Loucy (cell line): Measurements from ENCODE around the gene ARHGAP35.

ENCODE experiments used
- EZH2phosphoT487 ChIP-seq: fragments of 200-600 bp; IDR thresholded peaks from 2 replicates; pipeline ENCODE4 v1.6.1; 2018; ENCODE audit warnings: antibody characterized with exemption, mild to moderate bottlenecking, moderate library complexity, borderline replicate concordance
- TF ChIP-seq, protein P1 (sequence below): fragments of 200-600 bp; sonication (generic); conservative IDR thresholded peaks from 2 replicates; pipeline ENCODE4 v1.5.1; 2014; ENCODE audit warnings: mild to moderate bottlenecking, antibody characterized with exemption, low read length

DNA sequence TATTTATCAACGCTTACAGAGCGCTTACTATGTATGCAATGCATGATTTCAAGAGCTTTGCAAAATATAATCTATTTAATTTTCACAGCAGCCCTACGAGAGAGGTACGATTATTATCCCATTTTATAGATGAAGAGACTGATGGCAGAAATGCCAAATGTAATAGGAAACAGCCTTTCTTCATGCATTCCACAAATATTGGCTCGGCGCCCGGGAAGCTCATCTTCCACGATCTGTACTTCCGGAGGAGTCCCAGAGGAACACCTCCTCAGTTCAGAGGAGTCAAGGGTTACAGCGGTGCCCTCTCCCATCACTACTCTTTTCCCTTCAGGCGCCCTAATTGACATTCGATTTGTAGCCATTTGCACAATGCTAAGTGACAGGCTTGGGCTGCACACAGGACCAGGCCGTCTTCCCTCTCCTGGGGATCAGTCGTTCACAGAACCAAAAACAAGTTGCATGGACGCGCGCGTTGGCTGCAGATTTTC, 1.1 kb upstream of the ARHGAP35 start:
- TF ChIP-seq, protein P1, sequence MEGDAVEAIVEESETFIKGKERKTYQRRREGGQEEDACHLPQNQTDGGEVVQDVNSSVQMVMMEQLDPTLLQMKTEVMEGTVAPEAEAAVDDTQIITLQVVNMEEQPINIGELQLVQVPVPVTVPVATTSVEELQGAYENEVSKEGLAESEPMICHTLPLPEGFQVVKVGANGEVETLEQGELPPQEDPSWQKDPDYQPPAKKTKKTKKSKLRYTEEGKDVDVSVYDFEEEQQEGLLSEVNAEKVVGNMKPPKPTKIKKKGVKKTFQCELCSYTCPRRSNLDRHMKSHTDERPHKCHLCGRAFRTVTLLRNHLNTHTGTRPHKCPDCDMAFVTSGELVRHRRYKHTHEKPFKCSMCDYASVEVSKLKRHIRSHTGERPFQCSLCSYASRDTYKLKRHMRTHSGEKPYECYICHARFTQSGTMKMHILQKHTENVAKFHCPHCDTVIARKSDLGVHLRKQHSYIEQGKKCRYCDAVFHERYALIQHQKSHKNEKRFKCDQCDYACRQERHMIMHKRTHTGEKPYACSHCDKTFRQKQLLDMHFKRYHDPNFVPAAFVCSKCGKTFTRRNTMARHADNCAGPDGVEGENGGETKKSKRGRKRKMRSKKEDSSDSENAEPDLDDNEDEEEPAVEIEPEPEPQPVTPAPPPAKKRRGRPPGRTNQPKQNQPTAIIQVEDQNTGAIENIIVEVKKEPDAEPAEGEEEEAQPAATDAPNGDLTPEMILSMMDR, result no peak
- TF ChIP-seq EZH2phosphoT487, result no peak
